Pancreas (tissue), 10 donors: ENCODE data around the gene ZFR2. TPM values are rescaled to one million over a fixed set of nuclear protein-coding genes. Genes with fewer than 3 reads are reported as not detected.

ENCODE experiments used
- ATAC-seq, 4 donors: fragments of 200-7000 bp; cut with Tn5 transposase; one replicate each; pipeline versions ENCODE4 v1.8.0 to v1.9.1; 2020; ENCODE audit warnings: mild to moderate bottlenecking in 4 of 4, moderate library complexity in 4 of 4
- DNase-seq, 6 donors: peaks; one replicate each; pipeline ENCODE4 v3.0.0-alpha.2; 2020
- FAIRE-seq: peaks from 2 replicates; lab custom pipeline; 2012; peaks lifted over from hg19 to GRCh38; lab: Jason Lieb, UNC
- H3K27ac ChIP-seq, 4 donors: fragments of 200-600 bp; sonication (generic); 1 replicate in 3 of 4; 2 replicates in 1 of 4; pipeline versions ENCODE4 v1.5.0 to v1.8.0; 2020
- H3K27me3 ChIP-seq, 4 donors: fragments of 200-600 bp; one replicate each; pipeline ENCODE4 v1.8.0; 2021
- H3K36me3 ChIP-seq, 3 donors: fragments of 200-600 bp; sonication (generic) in 1 of 3; one replicate each; pipeline versions ENCODE4 v1.5.0 to v1.8.0; 2020 to 2021
- H3K4me1 ChIP-seq, 3 donors: fragments of 200-600 bp; one replicate each; pipeline ENCODE4 v1.8.0; 2021
- H3K4me3 ChIP-seq, 4 donors: fragments of 200-600 bp; sonication (generic) in 2 of 4; one replicate each; pipeline versions ENCODE4 v1.5.0 to v1.8.0; 2020 to 2021
- H3K9me3 ChIP-seq, 4 donors: fragments of 200-600 bp; one replicate each; pipeline ENCODE4 v1.8.0; 2021
- CTCF ChIP-seq, 4 donors: fragments of 200-600 bp; sonication (generic) in 3 of 4; IDR thresholded peaks; one replicate each; pipeline versions ENCODE4 v1.5.0 to v1.8.0; 2021; ENCODE audit warnings: antibody characterized with exemption in 4 of 4
- WGBS, 2 donors: extraction: QIAGEN DNeasy Blood & Tissue Kit; methylation state at CpG; one replicate each; pipeline ENCODE4 v1.1.7; 2013; 5-methylcytosine and 5-hydroxymethylcytosine counted together
- intact Hi-C, 3 donors: fragments of 100-400 bp; cut with DNase I; formaldehyde crosslinking; loops; one replicate each; pipeline versions ENCODE4 v1.11.1 to v1.14.2; 2022
- polyA plus RNA-seq, 2 donors: library from polyadenylated mRNA; stranded (reverse); fragments of 200-250 nt; gene quantifications; one replicate each; pipeline ENCODE4 v1.2.3, GENCODE V29; 2013
- total RNA-seq, 6 donors: library from RNA; stranded (reverse); fragmentation: NEBNext Ultra II Directional in 4 of 6; extraction: Animal tissue kit (Norgen Biotek cat#: 25700) in 4 of 6; gene quantifications; one replicate each; pipeline versions ENCODE4 v1.2.1 to v1.2.4, GENCODE V29; 2021 to 2023
- donor health status: healthy with polysubstance abuse.
- donor health status: DM: no; HTN: no; CAD: no; lungs with moderate emphysema.
- donor health status: DM: no; HTN: no; CAD: no.
- donor health status: control.
- donor health status: control.
- donor health status: Bipolar disorder and iron deficiency.
- donor health status: DM: yes; HTN: yes; CAD: no.
- donor health status: DM: no; HTN: no; CAD: no.
- donor health status: DM: no; HTN: no; CAD: no.
- donor health status: DM: yes; HTN: yes; CAD: no.

Gene ZFR2
- total and polyA plus RNA-seq, 8 donors = 0.06 to 3.1 (median 0.34) TPM; not detected in 2

DNA sequence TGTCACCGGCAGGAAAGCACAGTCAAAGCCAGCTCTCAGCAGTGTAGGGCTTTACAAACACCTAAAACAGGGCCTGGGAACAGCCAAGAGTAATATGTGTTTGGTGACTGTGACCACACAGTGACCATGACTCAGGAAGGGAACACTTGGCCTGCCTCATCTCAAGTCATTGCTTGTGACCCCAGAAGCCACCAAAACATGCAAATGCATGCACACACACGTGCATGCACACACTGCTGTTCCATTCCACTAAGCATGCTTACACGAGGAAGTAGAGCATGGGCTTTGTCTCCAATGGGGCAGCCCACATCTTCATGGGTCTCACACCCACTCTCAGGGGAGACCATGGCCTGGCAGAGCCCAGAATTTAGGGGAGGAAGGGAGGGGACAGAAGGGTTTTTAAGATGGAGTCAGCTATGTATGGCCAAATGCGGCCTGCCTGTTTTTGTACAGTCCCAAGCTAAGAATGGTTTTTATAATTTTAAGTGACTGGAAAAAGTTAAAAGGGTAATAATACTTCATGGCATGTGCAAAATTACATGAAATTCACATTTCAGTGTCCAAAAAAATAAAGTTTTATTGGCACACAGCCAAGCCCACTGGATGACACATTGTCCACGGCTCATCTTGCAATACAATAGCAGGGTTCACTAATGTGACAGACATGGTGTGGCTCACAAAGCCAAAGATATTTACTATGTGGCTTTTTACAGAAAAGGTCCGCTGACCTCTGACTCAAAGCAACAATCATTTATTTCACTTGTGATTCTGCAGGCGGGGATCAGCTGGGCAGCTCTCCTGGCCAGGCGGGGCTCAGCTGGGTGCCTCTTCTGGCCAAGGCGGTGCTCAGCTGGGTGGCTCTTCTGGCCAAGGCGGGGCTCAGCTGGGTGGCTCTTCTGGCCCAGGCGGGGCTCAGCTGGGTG lies 17.3 kb downstream of the ZFR2 start:
- Histone ChIP-seq H3K4me3 (no peak overlapping the region), H3K4me1 (no peaks in the 10 kb centered on the region), H3K27me3 (no peaks in the 10 kb centered on the region), H3K36me3 (no peaks in the 10 kb centered on the region), H3K27ac (no peak overlapping the region), H3K9me3 (no peaks in the 10 kb centered on the region)
- FAIRE-seq = no peak
- no peak for TF ChIP-seq CTCF (IDR thresholded peaks at IDR 0.05)
- no peak for DNase-seq
- intact Hi-C loops = no loop called here
- whole genome bisulfite sequencing, 2 donors = 89 to 92% methylated on average over 11 of the region's 11 CpGs
- ATAC-seq = no peak

- ATAC-seq (no peak), DNase-seq (no peak), FAIRE-seq (no peak)
- no peak overlapping the region for H3K27ac ChIP-seq
- H3K4me1 ChIP-seq = no peaks in the 10 kb centered on the region
- no peaks in the 10 kb centered on the region for H3K9me3 ChIP-seq
- H3K27me3 ChIP-seq = no peaks in the 10 kb centered on the region
- 72 to 73% methylated on average over 6 of the region's 6 CpGs for WGBS, 2 donors
- H3K4me3 ChIP-seq = no peak overlapping the region
- intact Hi-C loops = no loop called here
- no peak for TF ChIP-seq CTCF (IDR thresholded peaks at IDR 0.05)
- no peaks in the 10 kb centered on the region for H3K36me3 ChIP-seq
These were observed 18.4 kb downstream of the ZFR2 start for GRCh38 chr19:3850320-3850972.

DNA sequence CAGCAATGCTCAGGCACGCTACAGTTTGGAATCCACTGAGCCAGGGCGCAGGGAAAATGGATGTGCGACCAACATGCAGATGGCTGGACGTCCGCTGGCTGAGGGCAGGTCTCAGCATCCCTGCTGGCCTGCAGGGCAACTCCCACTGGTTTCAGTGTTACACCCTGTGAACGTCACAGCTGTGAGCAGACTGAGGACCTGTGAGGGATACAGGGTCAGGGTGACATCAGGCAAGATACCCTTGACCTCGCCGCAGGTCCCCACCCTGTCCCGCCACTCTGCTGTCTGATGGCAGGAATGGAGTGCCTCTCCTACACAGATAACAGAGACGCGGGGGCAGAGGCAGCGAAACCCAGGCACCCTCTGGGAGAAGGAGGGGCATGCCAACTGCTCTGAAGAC lies 19.1 kb downstream of the ZFR2 start:
- intact Hi-C loops = no loop called here
- no peak overlapping the region for H3K27ac ChIP-seq
- no peak for TF ChIP-seq CTCF (IDR thresholded peaks at IDR 0.05)
- FAIRE-seq (no peak), DNase-seq (no peak), ATAC-seq (no peak)
- 57 to 69% methylated on average over 12 of the region's 12 CpGs for WGBS, 2 donors
- no peak overlapping the region for H3K4me3 ChIP-seq
- no peaks in the 10 kb centered on the region for H3K9me3 ChIP-seq
- no peaks in the 10 kb centered on the region for H3K4me1 ChIP-seq
- H3K36me3 ChIP-seq = no peaks in the 10 kb centered on the region
- no peaks in the 10 kb centered on the region for H3K27me3 ChIP-seq

GRCh38 chr19:3849092-3849491 lies 19.7 kb downstream of the ZFR2 start:
- Histone ChIP-seq H3K4me3 (no peak overlapping the region), H3K4me1 (no peaks in the 10 kb centered on the region), H3K27ac (no peak overlapping the region), H3K27me3 (no peaks in the 10 kb centered on the region), H3K36me3 (no peaks in the 10 kb centered on the region), H3K9me3 (no peaks in the 10 kb centered on the region)
- FAIRE-seq = no peak
- DNase-seq = no peak
- WGBS, 2 donors = 48 to 51% methylated on average over 5 of the region's 5 CpGs
- intact Hi-C loops = no loop called here
- no peak for TF ChIP-seq CTCF (IDR thresholded peaks at IDR 0.05)
- no peak for ATAC-seq
